Myometrial cell (primary cell): ENCODE measurements around the gene CCDC30. TPM values are rescaled to one million over a fixed set of nuclear protein-coding genes. Genes with fewer than 3 reads are reported as not detected.

Source experiments
- total RNA-seq: library from RNA; depleted of rRNA; stranded (reverse); fragments of >200 nt; gene quantifications from 2 replicates; pipeline ENCODE4 v1.2.3, GENCODE V29; 2015

CCDC30 gene
- total RNA-seq = 0.29 and 0.71 TPM in 2 replicates

GRCh38 chr1:42462828-42463763, at the start of gene CCDC30:
Gene CCDC30 (plus strand): TSS chr1:42463286. CDS start chr1:42480552, 17,266 bp downstream.

GRCh38 chr1:42456010-42456753, 6.9 kb upstream of the CCDC30 start, which contains the start of the genes PPCS and ZMYND12:
Gene PPCS (plus strand): TSS chr1:42456543. CDS start chr1:42456566, 23 bp downstream.
Gene ZMYND12 (minus strand): TSS chr1:42456022. CDS start chr1:42455997, 25 bp downstream.

DNA sequence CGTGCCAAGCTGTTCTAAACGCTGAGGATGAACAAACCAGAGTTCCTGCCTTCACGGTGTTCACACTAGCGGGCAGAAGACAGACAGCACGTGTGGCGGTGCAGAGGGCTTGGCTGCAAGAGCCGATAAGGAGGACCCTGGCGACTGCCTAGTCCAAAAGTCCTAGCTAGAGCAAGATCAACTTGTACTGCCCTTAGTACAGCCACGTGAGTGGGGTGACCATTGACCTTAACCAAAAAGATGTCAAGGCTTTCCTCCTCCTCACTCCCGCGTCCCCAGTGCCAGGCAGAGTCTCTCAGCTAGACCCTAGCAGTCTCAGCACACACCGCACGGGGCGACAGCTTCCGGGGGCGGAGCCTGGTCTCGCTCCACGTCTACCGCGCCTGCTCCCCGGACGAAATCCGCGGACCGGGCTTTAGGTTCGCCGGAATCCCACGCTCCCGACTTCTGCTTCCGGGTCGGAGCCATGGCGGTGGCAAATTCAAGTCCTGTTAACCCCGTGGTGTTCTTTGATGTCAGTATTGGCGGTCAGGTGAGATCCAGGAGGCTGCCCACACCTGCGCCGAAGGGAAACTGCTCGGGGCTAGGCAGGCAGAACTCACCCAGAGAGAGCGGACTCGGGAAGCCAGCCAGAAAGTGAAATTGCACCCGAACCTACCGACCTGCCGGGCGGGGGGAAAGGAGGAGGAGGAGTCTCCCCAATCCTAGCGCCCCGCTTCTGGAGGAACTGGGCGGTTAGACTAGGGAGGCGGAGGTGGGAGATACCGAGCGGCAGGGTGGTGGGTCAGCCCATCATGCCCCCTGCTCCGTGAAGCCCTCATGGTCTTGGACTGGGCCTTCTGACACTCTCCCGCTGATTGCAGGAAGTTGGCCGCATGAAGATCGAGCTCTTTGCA, 195.1 kb downstream of the CCDC30 start, which contains the start of gene PPIH:
TSS of gene PPIH (plus strand) at position 443 of the 896 bp plus-strand sequence. CDS start at position 467, 24 bp downstream.

GRCh38 chr1:42681741-42682483, 218.8 kb downstream of the CCDC30 start, which contains the start of gene YBX1:
Gene YBX1 (plus strand): TSS chr1:42682418. CDS start chr1:42682566, 148 bp downstream.

Other genes with a start within 250 kb of the CCDC30 start
- 13.0 and 18.3 TPM in 2 replicates for gene FOXJ3, start 128.1 kb upstream of the CCDC30 start, total RNA-seq
- not detected in 2 replicates for gene RIMKLA, start 82.5 kb upstream of the CCDC30 start, total RNA-seq
- gene ZMYND12, start 7.3 kb upstream of the CCDC30 start, total RNA-seq = under 0.01 and 2.1 TPM in 2 replicates
- 69.1 and 80.7 TPM in 2 replicates for gene PPCS, start 6.7 kb upstream of the CCDC30 start, total RNA-seq
- gene PPIH, start 195.1 kb downstream of the CCDC30 start, total RNA-seq = 48.6 and 73.2 TPM in 2 replicates
- 864 and 952 TPM in 2 replicates for gene YBX1, start 219.1 kb downstream of the CCDC30 start, total RNA-seq